MCF 10A (cell line): Measurements from ENCODE around the gene DDX3X. TPM values are rescaled to one million over a fixed set of nuclear protein-coding genes. Genes with fewer than 3 reads are reported as not detected.

Source experiments
- BruUV-seq: library from RNA; stranded (reverse); fragments of 400-500 nt; replicated peaks from 2 replicates; lab custom pipeline; 2021; lab: Mats Ljungman, UMichigan
- CTCF ChIA-PET: fragments of 300-600 bp; sonication (Branson Sonifier 250); formaldehyde crosslinking; extraction: SDS; loops from one replicate; lab custom pipeline; 2021; ENCODE audit warnings: antibody characterized with exemption, inconsistent platforms; lab: Yijun Ruan, JAX
- POLR2A ChIA-PET: fragments of 300-600, 350-650 bp; sonication (Branson Sonifier 250); formaldehyde crosslinking; extraction: SDS; loops from one replicate; lab custom pipeline; 2020; ENCODE audit warnings: antibody characterized with exemption, inconsistent platforms; lab: Yijun Ruan, JAX
- DNase-seq: peaks from one replicate; pipeline ENCODE4 v3.0.0-alpha.2; 2018; ENCODE audit not compliant: unreplicated experiment
- H3K27ac Mint-ChIP-seq: one replicate; pipeline ENCODE4 v1.8.0; 2022; ENCODE audit warnings: mild to moderate bottlenecking, low read depth, mixed read lengths; ENCODE audit not compliant: unreplicated experiment
- H3K27me3 Mint-ChIP-seq: one replicate; pipeline ENCODE4 v1.8.0; 2022; ENCODE audit warnings: mixed read lengths; ENCODE audit not compliant: insufficient read depth, unreplicated experiment
- H3K36me3 Mint-ChIP-seq: one replicate; pipeline ENCODE4 v1.8.0; 2022; ENCODE audit warnings: mild to moderate bottlenecking, moderate library complexity, mixed read lengths; ENCODE audit not compliant: insufficient read depth, unreplicated experiment
- H3K4me1 Mint-ChIP-seq: one replicate; pipeline ENCODE4 v1.8.0; 2022; ENCODE audit warnings: mixed read lengths; ENCODE audit not compliant: insufficient read depth, unreplicated experiment
- H3K4me3 Mint-ChIP-seq: one replicate; pipeline ENCODE4 v1.8.0; 2022; ENCODE audit warnings: mild to moderate bottlenecking, moderate library complexity, mixed read lengths; ENCODE audit not compliant: unreplicated experiment
- H3K9me3 Mint-ChIP-seq: one replicate; pipeline ENCODE4 v1.8.0; 2022; ENCODE audit warnings: mixed read lengths; ENCODE audit not compliant: unreplicated experiment
- CTCF ChIP-seq: fragments of 200-600 bp; IDR thresholded peaks from one replicate; pipeline ENCODE4 v1.8.0; 2022; ENCODE audit warnings: antibody characterized with exemption, mild to moderate bottlenecking; ENCODE audit not compliant: unreplicated experiment
- intact Hi-C: fragments of 100-400 bp; cut with micrococcal nuclease; formaldehyde crosslinking; loops from 2 replicates; pipeline ENCODE4 v1.14.1; 2022
- total RNA-seq: library from RNA; stranded (reverse); gene quantifications from 2 replicates; pipeline ENCODE4 v1.2.3, GENCODE V29; 2022

DDX3X gene
- total RNA-seq, 1 experiment from 2014 or later: 290 TPM

- DNase-seq: peak; percentile 35
- ChIA-PET CTCF (interaction anchor here (0.6 kb wide), 2 partner anchors 21 to 90 kb away, joined by 3 to 6 read pairs; no protein-coding TSS in a partner anchor), POLR2A (interaction anchor here (1.2 kb wide), 1 partner anchor 18 kb away, joined by 3 read pairs; no protein-coding TSS in a partner anchor)
- no peak for TF ChIP-seq CTCF
- Mint-ChIP-seq H3K27ac (no peak overlapping the region), H3K27me3 (no peaks in the 10 kb centered on the region), H3K4me3 (no peak overlapping the region), H3K36me3 (no peaks in the 10 kb centered on the region), H3K9me3 (no peaks in the 10 kb centered on the region), H3K4me1 (no peaks in the 10 kb centered on the region)
- intact Hi-C loops: no loop called here
- BruUV-seq: no TSS peak
Observed at GRCh38 chrX:41317477-41318208, 16.3 kb upstream of the DDX3X start.

- ChIA-PET CTCF (interaction anchor here (0.6 kb wide), 1 partner anchor 11 kb away, joined by 3 read pairs; no protein-coding TSS in a partner anchor), POLR2A (no interaction called here)
- Mint-ChIP-seq H3K4me3 (no peak overlapping the region), H3K27ac (no peak overlapping the region), H3K27me3 (no peaks in the 10 kb centered on the region), H3K9me3 (no peaks in the 10 kb centered on the region), H3K36me3 (no peaks in the 10 kb centered on the region), H3K4me1 (no peaks in the 10 kb centered on the region)
- no peak for DNase-seq
- intact Hi-C loops: no loop called here
- no peak for TF ChIP-seq CTCF
- BruUV-seq: no TSS peak
Observed at GRCh38 chrX:41320393-41320792, 13.6 kb upstream of the DDX3X start.

GRCh38 chrX:41322821-41323603, 10.9 kb upstream of the DDX3X start:
- intact Hi-C loops: no loop called here
- DNase-seq: no peak
- H3K4me1 Mint-ChIP-seq: no peaks in the 10 kb centered on the region
- no peak overlapping the region for H3K4me3 Mint-ChIP-seq
- BruUV-seq: no TSS peak
- POLR2A ChIA-PET: no interaction called here
- no peak overlapping the region for H3K27ac Mint-ChIP-seq
- H3K36me3 Mint-ChIP-seq: no peaks in the 10 kb centered on the region
- H3K9me3 Mint-ChIP-seq: no peaks in the 10 kb centered on the region
- CTCF ChIA-PET: interaction anchor here (0.5 to 0.6 kb wide), 2 partner anchors 55 to 1872 kb away, joined by 3 read pairs; no protein-coding TSS in a partner anchor
- H3K27me3 Mint-ChIP-seq: no peaks in the 10 kb centered on the region
- no peak for TF ChIP-seq CTCF

- no peaks in the 10 kb centered on the region for H3K4me1 Mint-ChIP-seq
- no peaks in the 10 kb centered on the region for H3K27me3 Mint-ChIP-seq
- no peak for TF ChIP-seq CTCF
- no peak overlapping the region for H3K4me3 Mint-ChIP-seq
- no peaks in the 10 kb centered on the region for H3K36me3 Mint-ChIP-seq
- no peak overlapping the region for H3K27ac Mint-ChIP-seq
- no peak for DNase-seq
- no TSS peak for BruUV-seq
- POLR2A ChIA-PET: no interaction called here
- H3K9me3 Mint-ChIP-seq: no peaks in the 10 kb centered on the region
- CTCF ChIA-PET: no interaction called here
- intact Hi-C loops: no loop called here
Observed at GRCh38 chrX:41326431-41326830, 7.5 kb upstream of the DDX3X start.
